Measurements from ENCODE around the gene MLC1. TPM values are rescaled to one million over a fixed set of nuclear protein-coding genes. Genes with fewer than 3 reads are reported as not detected.

MLC1 gene
- total and polyA plus RNA-seq, 2 donors (not counting 1 experiment from before 2014, with no cell fraction given) = 0.34 TPM; not detected in 1

- no CpG with 5 or more reads among the region's 6 CpGs for WGBS (ENCODE audit: insufficient coverage)
- no peaks in the 10 kb centered on the region for H3K9me3 Mint-ChIP-seq (ENCODE audit: insufficient read depth)
- TF ChIP-seq, protein P1, sequence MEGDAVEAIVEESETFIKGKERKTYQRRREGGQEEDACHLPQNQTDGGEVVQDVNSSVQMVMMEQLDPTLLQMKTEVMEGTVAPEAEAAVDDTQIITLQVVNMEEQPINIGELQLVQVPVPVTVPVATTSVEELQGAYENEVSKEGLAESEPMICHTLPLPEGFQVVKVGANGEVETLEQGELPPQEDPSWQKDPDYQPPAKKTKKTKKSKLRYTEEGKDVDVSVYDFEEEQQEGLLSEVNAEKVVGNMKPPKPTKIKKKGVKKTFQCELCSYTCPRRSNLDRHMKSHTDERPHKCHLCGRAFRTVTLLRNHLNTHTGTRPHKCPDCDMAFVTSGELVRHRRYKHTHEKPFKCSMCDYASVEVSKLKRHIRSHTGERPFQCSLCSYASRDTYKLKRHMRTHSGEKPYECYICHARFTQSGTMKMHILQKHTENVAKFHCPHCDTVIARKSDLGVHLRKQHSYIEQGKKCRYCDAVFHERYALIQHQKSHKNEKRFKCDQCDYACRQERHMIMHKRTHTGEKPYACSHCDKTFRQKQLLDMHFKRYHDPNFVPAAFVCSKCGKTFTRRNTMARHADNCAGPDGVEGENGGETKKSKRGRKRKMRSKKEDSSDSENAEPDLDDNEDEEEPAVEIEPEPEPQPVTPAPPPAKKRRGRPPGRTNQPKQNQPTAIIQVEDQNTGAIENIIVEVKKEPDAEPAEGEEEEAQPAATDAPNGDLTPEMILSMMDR (IDR thresholded peaks at IDR 0.05) = no peak
- no peak for TF ChIP-seq EZH2 (IDR thresholded peaks at IDR 0.05; ENCODE audit: borderline replicate concordance, insufficient read depth, low read depth, low read length, poor library complexity, severe bottlenecking)
- ATAC-seq (ENCODE audit: low read depth) (no peak), DNase-seq (no peak)
- H3K27ac Mint-ChIP-seq = no peak overlapping the region
- H3K4me3 ChIP-seq (ENCODE audit: control extremely low read depth in 1 of 5, extremely low read depth in 1 of 5, insufficient read depth in 1 of 5, low read depth in 2 of 5, low read length in 4 of 5) = no peak overlapping the region
- H4K20me1 ChIP-seq (ENCODE audit: control insufficient read depth, insufficient read depth, low read length, poor library complexity, severe bottlenecking) = no peaks in the 10 kb centered on the region
- H3K4me1 ChIP-seq (ENCODE audit: control insufficient read depth in 2 of 2, insufficient read depth in 2 of 2, low read length in 2 of 2) = peaks cover 4 to 9% of the 10 kb centered on the region in 2 donors
- no peaks in the 10 kb centered on the region for H3K79me2 ChIP-seq (ENCODE audit: control insufficient read depth, insufficient read depth, low read length)
- CTCF ChIA-PET = interaction anchor here (0.8 to 1.1 kb wide), 2 partner anchors 38 to 106 kb away, joined by 3 read pairs; no protein-coding TSS in a partner anchor
- intact Hi-C loops (cut with micrococcal nuclease) = no loop called here
- H3K27ac ChIP-seq (ENCODE audit: low read length in 2 of 2) = no peak overlapping the region
- no peak overlapping the region for H3K4me3 Mint-ChIP-seq
- no peak overlapping the region for H3K4me2 ChIP-seq (replicated peaks; ENCODE audit: low read depth, low read length, poor library complexity, severe bottlenecking)
- H3K27me3 Mint-ChIP-seq = peaks cover 3% of the 10 kb centered on the region
- H3K4me1 Mint-ChIP-seq = peaks cover 20% of the 10 kb centered on the region
- H2AFZ ChIP-seq (ENCODE audit: insufficient read depth, low read depth, low read length, poor library complexity, severe bottlenecking) = no peak overlapping the region
- no peaks in the 10 kb centered on the region for H3K9me3 ChIP-seq (ENCODE audit: control extremely low read depth in 1 of 3, control insufficient read depth in 2 of 3, insufficient read depth in 1 of 3, low read length in 2 of 3)
- H3K36me3 ChIP-seq (replicated peaks in 1 of 2; ENCODE audit: control extremely low read depth in 1 of 2, control insufficient read depth in 1 of 2, extremely low read depth in 1 of 2, insufficient read depth in 2 of 2, low read length in 1 of 2) = no peaks in the 10 kb centered on the region
- peaks cover 0 to 4% (median 0%) of the 10 kb centered on the region in 4 experiments for H3K27me3 ChIP-seq (replicated peaks in 1 of 4; ENCODE audit: control extremely low read depth in 1 of 4, control insufficient read depth in 3 of 4, insufficient read depth in 4 of 4, low read length in 3 of 4)
- POLR2A ChIA-PET = no interaction called here
- no peak overlapping the region for H3K9ac ChIP-seq (ENCODE audit: low read length)
Observed at GRCh38 chr22:50104141-50104544, 18.9 kb upstream of the MLC1 start.

DNA sequence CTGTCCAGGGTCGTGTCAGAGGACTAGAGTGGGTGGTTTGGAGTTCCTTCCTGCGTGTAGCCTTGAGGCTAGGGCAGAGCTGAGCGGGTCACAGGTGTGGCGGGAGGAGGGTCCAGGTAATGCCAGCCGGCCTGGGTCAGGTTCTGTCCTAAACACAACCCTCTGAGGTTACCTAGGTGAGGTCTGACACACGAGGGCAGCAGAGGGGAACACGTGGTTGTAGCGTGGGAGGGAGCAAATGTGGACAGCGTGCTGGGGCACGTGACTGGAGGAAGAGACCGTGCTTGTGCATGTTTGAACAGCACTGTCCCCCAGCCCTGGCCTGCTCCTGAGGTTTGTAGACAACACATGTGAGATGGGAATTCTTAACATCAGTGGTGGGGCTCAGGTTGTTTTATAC lies 17.7 kb upstream of the MLC1 start:
- TF ChIP-seq EZH2 (IDR thresholded peaks at IDR 0.05; ENCODE audit: borderline replicate concordance, insufficient read depth, low read depth, low read length, poor library complexity, severe bottlenecking) = no peak
- TF ChIP-seq, protein P1 (IDR thresholded peaks at IDR 0.05) = no peak
- H3K27me3 ChIP-seq (replicated peaks in 1 of 4; ENCODE audit: control extremely low read depth in 1 of 4, control insufficient read depth in 3 of 4, insufficient read depth in 4 of 4, low read length in 3 of 4) = peaks cover 0 to 4% (median 0%) of the 10 kb centered on the region in 4 experiments
- 41% methylated on average over 11 of the region's 11 CpGs for WGBS (ENCODE audit: insufficient coverage)
- no peaks in the 10 kb centered on the region for H3K9me3 ChIP-seq (ENCODE audit: control extremely low read depth in 1 of 3, control insufficient read depth in 2 of 3, insufficient read depth in 1 of 3, low read length in 2 of 3)
- ChIA-PET CTCF (no interaction called here), POLR2A (no interaction called here)
- peaks cover 20% of the 10 kb centered on the region for H3K4me1 Mint-ChIP-seq
- H3K27ac Mint-ChIP-seq = peak overlapping the region; percentile 15
- H3K9ac ChIP-seq (ENCODE audit: low read length) = no peak overlapping the region
- H3K4me3 ChIP-seq (ENCODE audit: control extremely low read depth in 1 of 5, extremely low read depth in 1 of 5, insufficient read depth in 1 of 5, low read depth in 2 of 5, low read length in 4 of 5) = no peak overlapping the region
- H3K9me3 Mint-ChIP-seq (ENCODE audit: insufficient read depth) = no peaks in the 10 kb centered on the region
- H3K79me2 ChIP-seq (ENCODE audit: control insufficient read depth, insufficient read depth, low read length) = no peaks in the 10 kb centered on the region
- H4K20me1 ChIP-seq (ENCODE audit: control insufficient read depth, insufficient read depth, low read length, poor library complexity, severe bottlenecking) = no peaks in the 10 kb centered on the region
- peaks cover 13% of the 10 kb centered on the region for H3K27me3 Mint-ChIP-seq
- peaks cover 4 to 9% of the 10 kb centered on the region in 2 donors for H3K4me1 ChIP-seq (ENCODE audit: control insufficient read depth in 2 of 2, insufficient read depth in 2 of 2, low read length in 2 of 2)
- no peak overlapping the region for H3K27ac ChIP-seq (ENCODE audit: low read length in 2 of 2)
- H3K36me3 ChIP-seq (replicated peaks in 1 of 2; ENCODE audit: control extremely low read depth in 1 of 2, control insufficient read depth in 1 of 2, extremely low read depth in 1 of 2, insufficient read depth in 2 of 2, low read length in 1 of 2) = no peaks in the 10 kb centered on the region
- ATAC-seq (ENCODE audit: low read depth) (peak; percentile 64), DNase-seq (peak; percentile 36)
- no peak overlapping the region for H3K4me2 ChIP-seq (replicated peaks; ENCODE audit: low read depth, low read length, poor library complexity, severe bottlenecking)
- intact Hi-C loops (cut with micrococcal nuclease) = no loop called here
- no peak overlapping the region for H3K4me3 Mint-ChIP-seq
- H2AFZ ChIP-seq (ENCODE audit: insufficient read depth, low read depth, low read length, poor library complexity, severe bottlenecking) = no peak overlapping the region
